Progenitor cell of endocrine pancreas (in vitro differentiated cells): ENCODE data around the gene CHST4. TPM values are rescaled to one million over a fixed set of nuclear protein-coding genes. Genes with fewer than 3 reads are reported as not detected.

Source experiments
- DNase-seq: peaks from one replicate; pipeline ENCODE4 v3.0.0; 2021; ENCODE audit warnings: low spot score; ENCODE audit not compliant: unreplicated experiment
- H3K27ac Mint-ChIP-seq: 2 replicates; pipeline ENCODE4 v1.8.0; 2021; ENCODE audit warnings: mild to moderate bottlenecking, moderate library complexity, mixed read lengths
- H3K27me3 Mint-ChIP-seq: 2 replicates; pipeline ENCODE4 v1.8.0; 2021; ENCODE audit warnings: mixed read lengths
- H3K36me3 Mint-ChIP-seq: 2 replicates; pipeline ENCODE4 v1.8.0; 2022; ENCODE audit warnings: mixed read lengths; ENCODE audit not compliant: insufficient read depth
- H3K4me1 Mint-ChIP-seq: 2 replicates; pipeline ENCODE4 v1.8.0; 2021; ENCODE audit warnings: low read depth, mixed read lengths
- H3K4me3 Mint-ChIP-seq: 2 replicates; pipeline ENCODE4 v1.8.0; 2021; ENCODE audit warnings: low read depth, mild to moderate bottlenecking, moderate library complexity, mixed read lengths
- H3K9me3 Mint-ChIP-seq: 2 replicates; pipeline ENCODE4 v1.8.0; 2021; ENCODE audit warnings: low read depth, mixed read lengths
- long read RNA-seq: library from polyadenylated mRNA; unstranded; transcript quantifications from one replicate; pipeline ENCODE4 v2.0.0, GENCODE V29; 2020
- total RNA-seq: library from RNA; stranded (reverse); gene quantifications from 2 replicates; pipeline ENCODE4 v1.2.1, GENCODE V29; 2021
- TF ChIP-seq, protein P1 (sequence below): fragments of 200-600 bp; sonication (generic); IDR thresholded peaks from one replicate; pipeline ENCODE4 v1.5.0; 2021; ENCODE audit warnings: antibody characterized with exemption, mild to moderate bottlenecking; ENCODE audit not compliant: unreplicated experiment

The CHST4 gene
- 0.16 TPM in 1 of 2 replicates, not detected in the other for total RNA-seq
- long read RNA-seq = 0 reads

DNA sequence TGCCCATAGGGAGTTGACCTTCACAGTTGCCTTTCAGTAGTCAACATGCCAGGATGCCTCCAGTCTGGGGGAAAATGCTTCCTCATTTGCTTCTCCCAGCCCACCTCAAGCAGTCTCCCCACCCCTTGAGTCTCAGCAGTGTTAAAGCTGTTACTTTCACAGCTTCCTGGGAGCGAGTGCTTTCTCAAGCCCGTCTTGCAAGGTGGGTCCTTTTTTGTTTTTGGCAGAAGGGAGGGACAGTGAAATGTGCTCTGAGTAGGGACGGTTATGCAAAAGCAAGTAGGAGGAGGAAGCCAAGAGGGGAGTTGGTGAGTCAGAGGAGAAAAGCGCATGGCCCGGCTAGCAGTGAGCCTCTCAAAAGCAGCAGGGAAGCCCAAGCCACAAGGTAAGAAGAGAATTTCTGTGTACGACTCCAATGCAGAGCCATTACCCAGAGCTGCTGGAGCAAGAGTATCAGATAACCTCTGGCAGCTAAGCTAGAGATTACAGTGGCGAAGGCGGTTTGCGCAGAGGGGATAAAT is at the start of gene CHST4:
TSS of gene CHST4 (plus strand) at position 316 of the 521 bp plus-strand sequence. CDS start 10,252 bp downstream, outside the sequence.
- Mint-ChIP-seq H3K27me3 (peaks cover 31% of the 10 kb centered on the region), H3K4me1 (peaks cover 6% of the 10 kb centered on the region), H3K9me3 (no peaks in the 10 kb centered on the region), H3K4me3 (no peak within 1 kb of the TSS), H3K27ac (peak within 1 kb of the TSS; percentile 3), H3K36me3 (peaks cover 1% of the 10 kb centered on the region)
- DNase-seq = no peak
- TF ChIP-seq, protein P1, sequence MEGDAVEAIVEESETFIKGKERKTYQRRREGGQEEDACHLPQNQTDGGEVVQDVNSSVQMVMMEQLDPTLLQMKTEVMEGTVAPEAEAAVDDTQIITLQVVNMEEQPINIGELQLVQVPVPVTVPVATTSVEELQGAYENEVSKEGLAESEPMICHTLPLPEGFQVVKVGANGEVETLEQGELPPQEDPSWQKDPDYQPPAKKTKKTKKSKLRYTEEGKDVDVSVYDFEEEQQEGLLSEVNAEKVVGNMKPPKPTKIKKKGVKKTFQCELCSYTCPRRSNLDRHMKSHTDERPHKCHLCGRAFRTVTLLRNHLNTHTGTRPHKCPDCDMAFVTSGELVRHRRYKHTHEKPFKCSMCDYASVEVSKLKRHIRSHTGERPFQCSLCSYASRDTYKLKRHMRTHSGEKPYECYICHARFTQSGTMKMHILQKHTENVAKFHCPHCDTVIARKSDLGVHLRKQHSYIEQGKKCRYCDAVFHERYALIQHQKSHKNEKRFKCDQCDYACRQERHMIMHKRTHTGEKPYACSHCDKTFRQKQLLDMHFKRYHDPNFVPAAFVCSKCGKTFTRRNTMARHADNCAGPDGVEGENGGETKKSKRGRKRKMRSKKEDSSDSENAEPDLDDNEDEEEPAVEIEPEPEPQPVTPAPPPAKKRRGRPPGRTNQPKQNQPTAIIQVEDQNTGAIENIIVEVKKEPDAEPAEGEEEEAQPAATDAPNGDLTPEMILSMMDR = no peak

DNA sequence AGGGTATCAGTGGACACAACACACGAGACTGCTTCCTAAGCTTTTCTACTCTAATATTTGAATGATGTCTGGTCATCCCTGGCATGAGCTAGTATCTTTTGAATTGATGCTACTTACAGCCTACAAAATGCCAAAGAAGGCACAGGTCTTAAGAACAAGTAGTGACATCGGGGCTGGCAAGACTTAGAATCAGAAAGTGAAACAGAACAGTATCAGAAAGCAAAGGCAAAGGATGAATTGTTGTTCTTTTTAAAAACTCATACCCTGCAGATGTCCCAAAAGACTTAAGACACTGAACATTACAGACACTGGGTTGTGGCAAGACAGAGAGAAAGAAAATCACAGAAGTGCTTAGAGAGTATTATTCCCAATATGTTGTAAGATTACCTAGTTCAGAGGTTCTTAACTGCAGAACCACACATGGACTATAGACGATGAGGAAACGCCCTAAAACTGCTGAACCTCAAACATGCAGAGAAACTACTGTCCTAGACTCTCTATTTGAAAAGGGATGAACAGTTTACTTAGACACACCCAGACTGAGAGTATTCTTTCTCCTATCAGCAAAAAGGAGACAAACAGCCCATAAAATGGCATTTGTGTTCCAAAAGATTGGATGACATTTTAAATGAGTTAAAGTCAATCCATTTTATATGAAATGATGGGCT is 49.6 kb upstream of the CHST4 start:
- DNase-seq = no peak
- peaks cover 17% of the 10 kb centered on the region for H3K36me3 Mint-ChIP-seq
- H3K27me3 Mint-ChIP-seq = no peaks in the 10 kb centered on the region
- no peak overlapping the region for H3K27ac Mint-ChIP-seq
- TF ChIP-seq, protein P1 = no peak
- no peaks in the 10 kb centered on the region for H3K9me3 Mint-ChIP-seq
- no peak overlapping the region for H3K4me3 Mint-ChIP-seq
- no peaks in the 10 kb centered on the region for H3K4me1 Mint-ChIP-seq

DNA sequence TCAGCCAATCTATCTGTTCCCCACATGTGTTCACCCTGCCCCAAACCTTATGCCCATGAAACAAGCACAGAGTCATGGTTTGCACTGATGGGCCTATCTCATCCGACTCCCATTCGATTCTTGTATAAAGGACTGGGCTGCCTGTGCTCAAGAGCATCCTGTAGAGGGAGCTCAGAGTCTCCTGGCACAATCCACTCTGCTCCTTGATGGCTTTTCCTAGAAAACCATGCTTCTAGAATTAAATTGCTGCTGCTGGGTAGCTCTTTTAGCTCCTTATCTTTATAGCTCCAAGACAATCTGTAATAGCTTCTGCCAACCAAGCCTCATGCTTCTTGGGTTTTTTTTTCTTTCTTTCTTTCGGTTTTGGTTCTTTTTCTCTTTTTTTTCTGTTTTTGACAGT is 46.8 kb upstream of the CHST4 start:
- no peaks in the 10 kb centered on the region for H3K9me3 Mint-ChIP-seq
- no peak overlapping the region for H3K4me3 Mint-ChIP-seq
- TF ChIP-seq, protein P1 = peak; percentile 65
- no peaks in the 10 kb centered on the region for H3K27me3 Mint-ChIP-seq
- H3K27ac Mint-ChIP-seq = no peak overlapping the region
- DNase-seq = no peak
- peaks cover 6% of the 10 kb centered on the region for H3K4me1 Mint-ChIP-seq
- peaks cover 15% of the 10 kb centered on the region for H3K36me3 Mint-ChIP-seq

DNA sequence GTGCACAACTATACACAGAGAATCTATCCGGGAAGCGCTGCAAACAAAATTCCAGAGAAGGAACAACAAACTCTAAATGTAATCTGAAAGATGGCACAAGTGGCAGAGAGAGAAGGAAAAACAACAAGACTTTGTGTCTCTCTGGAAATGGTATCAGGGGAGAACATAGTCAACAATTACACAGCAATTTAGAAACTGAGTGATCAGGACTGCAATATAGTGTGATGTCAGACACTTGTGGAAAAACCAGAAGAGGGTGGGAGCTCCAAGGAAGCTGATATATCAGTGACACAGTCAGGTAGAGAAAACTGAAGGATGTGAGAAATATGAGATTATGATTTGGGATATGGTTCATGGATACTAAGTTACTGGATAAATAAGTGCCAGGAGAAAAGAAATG is 45.3 kb upstream of the CHST4 start:
- Mint-ChIP-seq H3K27ac (no peak overlapping the region), H3K27me3 (no peaks in the 10 kb centered on the region), H3K36me3 (peaks cover 6% of the 10 kb centered on the region), H3K9me3 (no peaks in the 10 kb centered on the region), H3K4me3 (no peak overlapping the region), H3K4me1 (peaks cover 11% of the 10 kb centered on the region)
- TF ChIP-seq, protein P1 = no peak
- DNase-seq = no peak

DNA sequence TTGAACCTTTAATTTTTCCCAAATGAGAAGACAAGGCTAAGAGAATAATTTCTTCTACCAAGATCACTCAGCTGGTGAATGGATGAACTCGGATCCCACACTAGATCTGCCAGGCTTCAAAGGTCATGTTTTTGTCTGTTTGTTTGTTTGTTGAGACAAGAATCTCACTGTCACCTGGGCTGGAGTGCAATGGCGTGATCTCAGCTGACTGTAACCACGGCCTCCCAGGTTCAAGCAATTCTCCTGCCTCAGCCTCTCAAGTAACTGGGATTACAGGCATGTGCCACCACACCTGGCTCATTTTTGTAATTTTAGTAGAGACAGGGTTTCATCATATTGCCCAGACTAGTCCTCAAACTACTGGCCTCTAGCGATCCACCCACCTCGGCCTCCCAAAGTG is 43.7 kb upstream of the CHST4 start:
- Mint-ChIP-seq H3K4me1 (peaks cover 11% of the 10 kb centered on the region), H3K27ac (no peak overlapping the region), H3K9me3 (no peaks in the 10 kb centered on the region), H3K36me3 (peaks cover 3% of the 10 kb centered on the region), H3K27me3 (no peaks in the 10 kb centered on the region), H3K4me3 (no peak overlapping the region)
- TF ChIP-seq, protein P1 = no peak
- no peak for DNase-seq
